Measurements from ENCODE around the gene CD68.

CD68 gene

GRCh38 chr17:7544911-7545310 lies 34.5 kb upstream of the CD68 start:
- DNase-seq (ENCODE audit: extremely low spot score), result no peak
- POLR2A ChIA-PET, result no interaction called here
- CTCF ChIA-PET, result interaction anchor here (4.3 kb wide), 1 partner anchor 30 kb away, joined by 20 read pairs; no protein-coding TSS in a partner anchor
- no peak for TF ChIP-seq CTCF (IDR thresholded peaks at IDR 0.05; ENCODE audit: control extremely low read depth, extremely low read depth, low read depth, missing control alignments)

- TF ChIP-seq CTCF (IDR thresholded peaks at IDR 0.05; ENCODE audit: control extremely low read depth, extremely low read depth, low read depth, missing control alignments), result no peak
- CTCF ChIA-PET, result interaction anchor here (0.8 to 4.8 kb wide), 6 partner anchors 9 to 186 kb away, joined by 3 to 43 read pairs (median 3); partner anchors contain the start of gene TNFSF13
- peak; percentile 76 for DNase-seq (ENCODE audit: extremely low spot score)
- POLR2A ChIA-PET, result no interaction called here
Observed at GRCh38 chr17:7548585-7549400, 30.6 kb upstream of the CD68 start, which contains the start of gene TNFSF12. Gene TNFSF12 (plus strand): TSS chr17:7549058. CDS start chr17:7549154, 96 bp downstream.

GRCh38 chr17:7549401-7550055 lies 29.9 kb upstream of the CD68 start:
- TF ChIP-seq CTCF (IDR thresholded peaks at IDR 0.05; ENCODE audit: control extremely low read depth, extremely low read depth, low read depth, missing control alignments), result no peak
- ChIA-PET CTCF (interaction anchor here (0.7 to 4.8 kb wide), 6 partner anchors 9 to 253 kb away, joined by 3 to 43 read pairs (median 3); partner anchors contain the start of gene TNFSF13), POLR2A (no interaction called here)
- DNase-seq (ENCODE audit: extremely low spot score), result no peak

GRCh38 chr17:7550344-7550743 lies 29.1 kb upstream of the CD68 start:
- TF ChIP-seq CTCF (IDR thresholded peaks at IDR 0.05; ENCODE audit: control extremely low read depth, extremely low read depth, low read depth, missing control alignments), result no peak
- ChIA-PET CTCF (interaction anchor here (0.7 to 4.8 kb wide), 5 partner anchors 8 to 254 kb away, joined by 3 to 43 read pairs (median 3); partner anchors contain the start of gene TNFSF13), POLR2A (no interaction called here)
- DNase-seq (ENCODE audit: extremely low spot score), result no peak

GRCh38 chr17:7551396-7551795 lies 28.0 kb upstream of the CD68 start:
- ChIA-PET CTCF (interaction anchor here (1.8 to 1.9 kb wide), 2 partner anchors 9 to 36 kb away, joined by 8 to 16 read pairs; partner anchors contain the start of gene SENP3), POLR2A (no interaction called here)
- DNase-seq (ENCODE audit: extremely low spot score), result no peak
- no peak for TF ChIP-seq CTCF (IDR thresholded peaks at IDR 0.05; ENCODE audit: control extremely low read depth, extremely low read depth, low read depth, missing control alignments)

- ChIA-PET CTCF (interaction anchor here (0.8 to 1.9 kb wide), 4 partner anchors 8 to 37 kb away, joined by 3 to 16 read pairs (median 6); partner anchors contain the start of gene SENP3), POLR2A (interaction anchor here (0.7 kb wide), 1 partner anchor 22 kb away, joined by 6 read pairs; no protein-coding TSS in a partner anchor)
- DNase-seq (ENCODE audit: extremely low spot score), result peak; percentile 73
- no peak for TF ChIP-seq CTCF (IDR thresholded peaks at IDR 0.05; ENCODE audit: control extremely low read depth, extremely low read depth, low read depth, missing control alignments)
Observed at GRCh38 chr17:7552621-7553051, 26.8 kb upstream of the CD68 start.
